HCT116 (cell line): Measurements from ENCODE around the gene TJP2.

Experiments used
- EGR1 ChIP-seq: IDR thresholded peaks from 2 replicates; pipeline ENCODE4 v1.6.1; 2012; ENCODE audit warnings: low read depth
- EZH2 ChIP-seq: fragments of 200-600 bp; sonication (generic); IDR thresholded peaks from 2 replicates; pipeline ENCODE4 v1.6.1; 2017; ENCODE audit warnings: antibody characterized with exemption, mixed run types
- EZH2phosphoT487 ChIP-seq: fragments of 200-600 bp; IDR thresholded peaks from 2 replicates; pipeline ENCODE4 v1.6.1; 2018; ENCODE audit warnings: antibody characterized with exemption, borderline replicate concordance
- POLR2A ChIP-seq: IDR thresholded peaks from 2 replicates; pipeline ENCODE4 v1.7.0; 2011; ENCODE audit warnings: borderline replicate concordance; ENCODE audit not compliant: insufficient read depth, insufficient read length; ENCODE audit errors: extremely low read depth
- POLR2AphosphoS5 ChIP-seq: IDR thresholded peaks from 2 replicates; pipeline ENCODE4 v1.6.1; 2011; ENCODE audit warnings: mild to moderate bottlenecking, low read depth, low read length, moderate library complexity
- RAD21 ChIP-seq: IDR thresholded peaks from 2 replicates; pipeline ENCODE4 v1.6.1; 2012; ENCODE audit warnings: low read depth, mild to moderate bottlenecking
- SP1 ChIP-seq: IDR thresholded peaks from 2 replicates; pipeline ENCODE4 v1.6.1; 2012; ENCODE audit warnings: low read depth
- ZFX ChIP-seq: fragments of 450-650 bp; IDR thresholded peaks from 2 replicates; pipeline ENCODE4 v1.6.1; 2017
- ZNF274 ChIP-seq: fragments of 200-500 bp; sonication (Bioruptor generic); IDR thresholded peaks from 2 replicates; pipeline ENCODE4 v1.6.1; 2014; ENCODE audit warnings: mild to moderate bottlenecking, low read depth, low read length, inconsistent platforms
- TF ChIP-seq, protein P1 (sequence below), 3 experiments: fragments of 200-600 bp in 1 of 3; sonication (generic) in 1 of 3; IDR thresholded peaks in 2 of 3; conservative IDR thresholded peaks in 1 of 3; 2 replicates each; pipeline ENCODE4 v1.5.1; 2012 to 2017; ENCODE audit warnings: low read depth in 2 of 3, low read length in 2 of 3, antibody characterized with exemption in 1 of 3, borderline replicate concordance in 1 of 3, control low read depth in 1 of 3, mild to moderate bottlenecking in 1 of 3, mixed read lengths in 1 of 3, mixed run types in 1 of 3, moderate library complexity in 1 of 3; ENCODE audit not compliant: insufficient read depth in 1 of 3
- TF ChIP-seq, protein P2 (sequence below): IDR thresholded peaks from 2 replicates; pipeline ENCODE4 v1.6.1; 2012; ENCODE audit warnings: low read depth
- TF ChIP-seq, protein P3 (sequence below): IDR thresholded peaks from 2 replicates; pipeline ENCODE4 v1.6.1; 2012
- TF ChIP-seq, protein P4 (sequence below): IDR thresholded peaks from 2 replicates; pipeline ENCODE4 v1.6.1; 2012
- TF ChIP-seq, protein P5 (sequence below): IDR thresholded peaks from 2 replicates; pipeline ENCODE4 v1.6.1; 2011; ENCODE audit warnings: mild to moderate bottlenecking, low read length, moderate library complexity; ENCODE audit not compliant: insufficient replicate concordance; ENCODE audit errors: extremely low read depth

DNA sequence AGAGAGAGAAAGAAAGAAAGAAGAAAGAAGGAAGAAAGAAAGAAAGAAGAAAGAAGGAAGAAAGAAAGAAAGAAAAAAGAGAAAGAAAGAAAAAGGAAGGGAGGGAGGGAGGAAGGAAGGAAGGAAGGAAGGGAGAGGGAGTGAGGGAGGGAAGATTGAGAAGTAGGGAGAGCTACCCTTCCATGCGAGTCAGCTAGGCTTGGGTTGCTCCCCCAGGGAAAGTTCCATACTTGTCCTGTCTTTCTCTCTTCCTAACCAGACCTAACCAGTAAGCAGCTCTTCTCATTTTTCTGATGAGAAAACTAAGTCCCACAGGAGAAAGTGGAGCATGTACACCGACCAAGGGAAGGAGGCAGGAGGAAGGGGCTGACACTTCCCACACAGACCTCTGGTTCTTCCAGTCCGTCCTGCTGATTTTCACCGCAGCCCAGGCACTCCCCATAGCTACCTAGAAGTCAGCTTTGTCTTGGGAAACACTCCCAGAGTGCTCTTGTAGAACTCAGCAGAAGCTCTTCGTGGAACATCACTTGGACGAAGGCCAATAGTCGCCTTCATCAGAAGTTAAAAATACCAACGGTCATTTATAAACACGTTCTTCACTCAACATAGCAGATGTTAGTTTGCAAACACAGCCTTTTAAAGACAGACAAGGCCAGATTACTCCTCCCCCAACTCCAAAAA lies 121.9 kb downstream of the TJP2 start:
- TF ChIP-seq, protein P1, sequence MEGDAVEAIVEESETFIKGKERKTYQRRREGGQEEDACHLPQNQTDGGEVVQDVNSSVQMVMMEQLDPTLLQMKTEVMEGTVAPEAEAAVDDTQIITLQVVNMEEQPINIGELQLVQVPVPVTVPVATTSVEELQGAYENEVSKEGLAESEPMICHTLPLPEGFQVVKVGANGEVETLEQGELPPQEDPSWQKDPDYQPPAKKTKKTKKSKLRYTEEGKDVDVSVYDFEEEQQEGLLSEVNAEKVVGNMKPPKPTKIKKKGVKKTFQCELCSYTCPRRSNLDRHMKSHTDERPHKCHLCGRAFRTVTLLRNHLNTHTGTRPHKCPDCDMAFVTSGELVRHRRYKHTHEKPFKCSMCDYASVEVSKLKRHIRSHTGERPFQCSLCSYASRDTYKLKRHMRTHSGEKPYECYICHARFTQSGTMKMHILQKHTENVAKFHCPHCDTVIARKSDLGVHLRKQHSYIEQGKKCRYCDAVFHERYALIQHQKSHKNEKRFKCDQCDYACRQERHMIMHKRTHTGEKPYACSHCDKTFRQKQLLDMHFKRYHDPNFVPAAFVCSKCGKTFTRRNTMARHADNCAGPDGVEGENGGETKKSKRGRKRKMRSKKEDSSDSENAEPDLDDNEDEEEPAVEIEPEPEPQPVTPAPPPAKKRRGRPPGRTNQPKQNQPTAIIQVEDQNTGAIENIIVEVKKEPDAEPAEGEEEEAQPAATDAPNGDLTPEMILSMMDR (IDR thresholded peaks at IDR 0.05 in 2 of 3, conservative IDR thresholded peaks at IDR 0.05 in 1 of 3; ENCODE audit: borderline replicate concordance in 1 of 3, insufficient read depth in 1 of 3, low read depth in 2 of 3, low read length in 2 of 3): no peak
- no peak for TF ChIP-seq POLR2AphosphoS5
- no peak for TF ChIP-seq EZH2phosphoT487
- TF ChIP-seq POLR2A: no peak
- TF ChIP-seq, protein P2, sequence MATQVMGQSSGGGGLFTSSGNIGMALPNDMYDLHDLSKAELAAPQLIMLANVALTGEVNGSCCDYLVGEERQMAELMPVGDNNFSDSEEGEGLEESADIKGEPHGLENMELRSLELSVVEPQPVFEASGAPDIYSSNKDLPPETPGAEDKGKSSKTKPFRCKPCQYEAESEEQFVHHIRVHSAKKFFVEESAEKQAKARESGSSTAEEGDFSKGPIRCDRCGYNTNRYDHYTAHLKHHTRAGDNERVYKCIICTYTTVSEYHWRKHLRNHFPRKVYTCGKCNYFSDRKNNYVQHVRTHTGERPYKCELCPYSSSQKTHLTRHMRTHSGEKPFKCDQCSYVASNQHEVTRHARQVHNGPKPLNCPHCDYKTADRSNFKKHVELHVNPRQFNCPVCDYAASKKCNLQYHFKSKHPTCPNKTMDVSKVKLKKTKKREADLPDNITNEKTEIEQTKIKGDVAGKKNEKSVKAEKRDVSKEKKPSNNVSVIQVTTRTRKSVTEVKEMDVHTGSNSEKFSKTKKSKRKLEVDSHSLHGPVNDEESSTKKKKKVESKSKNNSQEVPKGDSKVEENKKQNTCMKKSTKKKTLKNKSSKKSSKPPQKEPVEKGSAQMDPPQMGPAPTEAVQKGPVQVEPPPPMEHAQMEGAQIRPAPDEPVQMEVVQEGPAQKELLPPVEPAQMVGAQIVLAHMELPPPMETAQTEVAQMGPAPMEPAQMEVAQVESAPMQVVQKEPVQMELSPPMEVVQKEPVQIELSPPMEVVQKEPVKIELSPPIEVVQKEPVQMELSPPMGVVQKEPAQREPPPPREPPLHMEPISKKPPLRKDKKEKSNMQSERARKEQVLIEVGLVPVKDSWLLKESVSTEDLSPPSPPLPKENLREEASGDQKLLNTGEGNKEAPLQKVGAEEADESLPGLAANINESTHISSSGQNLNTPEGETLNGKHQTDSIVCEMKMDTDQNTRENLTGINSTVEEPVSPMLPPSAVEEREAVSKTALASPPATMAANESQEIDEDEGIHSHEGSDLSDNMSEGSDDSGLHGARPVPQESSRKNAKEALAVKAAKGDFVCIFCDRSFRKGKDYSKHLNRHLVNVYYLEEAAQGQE: no peak
- TF ChIP-seq, protein P3, sequence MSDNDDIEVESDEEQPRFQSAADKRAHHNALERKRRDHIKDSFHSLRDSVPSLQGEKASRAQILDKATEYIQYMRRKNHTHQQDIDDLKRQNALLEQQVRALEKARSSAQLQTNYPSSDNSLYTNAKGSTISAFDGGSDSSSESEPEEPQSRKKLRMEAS: no peak
- no peak for TF ChIP-seq SP1
- no peak for TF ChIP-seq EGR1
- TF ChIP-seq, protein P4, sequence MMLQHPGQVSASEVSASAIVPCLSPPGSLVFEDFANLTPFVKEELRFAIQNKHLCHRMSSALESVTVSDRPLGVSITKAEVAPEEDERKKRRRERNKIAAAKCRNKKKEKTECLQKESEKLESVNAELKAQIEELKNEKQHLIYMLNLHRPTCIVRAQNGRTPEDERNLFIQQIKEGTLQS: no peak
- TF ChIP-seq, protein P5, sequence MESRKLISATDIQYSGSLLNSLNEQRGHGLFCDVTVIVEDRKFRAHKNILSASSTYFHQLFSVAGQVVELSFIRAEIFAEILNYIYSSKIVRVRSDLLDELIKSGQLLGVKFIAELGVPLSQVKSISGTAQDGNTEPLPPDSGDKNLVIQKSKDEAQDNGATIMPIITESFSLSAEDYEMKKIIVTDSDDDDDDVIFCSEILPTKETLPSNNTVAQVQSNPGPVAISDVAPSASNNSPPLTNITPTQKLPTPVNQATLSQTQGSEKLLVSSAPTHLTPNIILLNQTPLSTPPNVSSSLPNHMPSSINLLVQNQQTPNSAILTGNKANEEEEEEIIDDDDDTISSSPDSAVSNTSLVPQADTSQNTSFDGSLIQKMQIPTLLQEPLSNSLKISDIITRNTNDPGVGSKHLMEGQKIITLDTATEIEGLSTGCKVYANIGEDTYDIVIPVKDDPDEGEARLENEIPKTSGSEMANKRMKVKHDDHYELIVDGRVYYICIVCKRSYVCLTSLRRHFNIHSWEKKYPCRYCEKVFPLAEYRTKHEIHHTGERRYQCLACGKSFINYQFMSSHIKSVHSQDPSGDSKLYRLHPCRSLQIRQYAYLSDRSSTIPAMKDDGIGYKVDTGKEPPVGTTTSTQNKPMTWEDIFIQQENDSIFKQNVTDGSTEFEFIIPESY: no peak
- TF ChIP-seq ZFX: no peak
- TF ChIP-seq EZH2: no peak
- TF ChIP-seq RAD21: no peak
- TF ChIP-seq ZNF274: no peak
